Measurements from ENCODE around the gene P4HB. TPM values are rescaled to one million over a fixed set of nuclear protein-coding genes. Genes with fewer than 3 reads are reported as not detected.

P4HB gene
- total and polyA plus RNA-seq, 2 experiments from 2014 or later: 1,651 to 3,203 TPM

- Histone ChIP-seq H3K4me3 (no peak within 1 kb of the TSS), H3K9me2 (ENCODE audit: insufficient read depth) (no peaks in the 10 kb centered on the region), H3K27me3 (replicated peaks; ENCODE audit: insufficient read depth) (peaks cover 78% of the 10 kb centered on the region), H4K20me1 (ENCODE audit: insufficient read depth) (no peaks in the 10 kb centered on the region), H3K9me3 (ENCODE audit: low read depth) (no peaks in the 10 kb centered on the region), H3K79me2 (ENCODE audit: insufficient read depth) (no peaks in the 10 kb centered on the region), H3K27ac (no peak within 1 kb of the TSS), H3K4me2 (ENCODE audit: unreplicated experiment) (no peak within 1 kb of the TSS), H3K4me1 (ENCODE audit: insufficient read depth) (no peaks in the 10 kb centered on the region), H3F3A (ENCODE audit: insufficient read depth) (no peaks in the 10 kb centered on the region), H3K9ac (no peak within 1 kb of the TSS), H3K36me3 (ENCODE audit: low read depth) (no peaks in the 10 kb centered on the region), H2AFZ (no peak within 1 kb of the TSS)
- in situ Hi-C loops (cut with MboI): no loop called here
- 4 to 12% methylated on average over 25 to 74 of the region's 110 CpGs for WGBS, 2 experiments (ENCODE audit: low coverage in 1 of 2, low lambda C conversion rate in 2 of 2, missing lambda C conversion rate in 2 of 2)
- no peak for DNase-seq
- TF ChIP-seq EZH2 (IDR thresholded peaks at IDR 0.05; ENCODE audit: insufficient read depth, poor library complexity, severe bottlenecking) (peak; percentile 12), EZH2phosphoT487 (IDR thresholded peaks at IDR 0.05; ENCODE audit: insufficient read depth, low read depth) (0 out of 2 replicates have a peak, but pooled peaks have one; percentile 13)
Observed at GRCh38 chr17:81803728-81804558, 56.4 kb downstream of the P4HB start, which contains the start of gene GCGR. GCGR (plus strand) TSS chr17:81804150; CDS start chr17:81809019, 4,869 bp downstream.

GRCh38 chr17:81802856-81803643 is 57.3 kb downstream of the P4HB start:
- in situ Hi-C loops (cut with MboI): no loop called here
- Histone ChIP-seq H3K9ac (no peak overlapping the region), H3F3A (ENCODE audit: insufficient read depth) (no peaks in the 10 kb centered on the region), H3K36me3 (ENCODE audit: low read depth) (no peaks in the 10 kb centered on the region), H4K20me1 (ENCODE audit: insufficient read depth) (no peaks in the 10 kb centered on the region), H3K9me2 (ENCODE audit: insufficient read depth) (no peaks in the 10 kb centered on the region), H2AFZ (no peak overlapping the region), H3K4me1 (ENCODE audit: insufficient read depth) (no peaks in the 10 kb centered on the region), H3K9me3 (ENCODE audit: low read depth) (no peaks in the 10 kb centered on the region), H3K4me3 (no peak overlapping the region), H3K27me3 (replicated peaks; ENCODE audit: insufficient read depth) (peaks cover 76% of the 10 kb centered on the region), H3K79me2 (ENCODE audit: insufficient read depth) (no peaks in the 10 kb centered on the region), H3K27ac (no peak overlapping the region), H3K4me2 (ENCODE audit: unreplicated experiment) (no peak overlapping the region)
- DNase-seq: no peak
- TF ChIP-seq EZH2phosphoT487 (IDR thresholded peaks at IDR 0.05; ENCODE audit: insufficient read depth, low read depth): no peak
- TF ChIP-seq EZH2 (IDR thresholded peaks at IDR 0.05; ENCODE audit: insufficient read depth, poor library complexity, severe bottlenecking): peak; percentile 91
- WGBS, 2 experiments (ENCODE audit: low coverage in 1 of 2, low lambda C conversion rate in 2 of 2, missing lambda C conversion rate in 2 of 2): 22 to 23% methylated on average over 12 to 26 of the region's 26 CpGs

- no peak for DNase-seq
- Histone ChIP-seq H3K27ac (no peak overlapping the region), H3K9me2 (ENCODE audit: insufficient read depth) (no peaks in the 10 kb centered on the region), H3K79me2 (ENCODE audit: insufficient read depth) (no peaks in the 10 kb centered on the region), H3K9me3 (ENCODE audit: low read depth) (no peaks in the 10 kb centered on the region), H3K9ac (no peak overlapping the region), H3F3A (ENCODE audit: insufficient read depth) (no peaks in the 10 kb centered on the region), H4K20me1 (ENCODE audit: insufficient read depth) (no peaks in the 10 kb centered on the region), H3K36me3 (ENCODE audit: low read depth) (no peaks in the 10 kb centered on the region), H3K4me3 (no peak overlapping the region), H3K4me2 (ENCODE audit: unreplicated experiment) (no peak overlapping the region), H2AFZ (no peak overlapping the region), H3K27me3 (replicated peaks; ENCODE audit: insufficient read depth) (peaks cover 69% of the 10 kb centered on the region), H3K4me1 (ENCODE audit: insufficient read depth) (no peaks in the 10 kb centered on the region)
- in situ Hi-C loops (cut with MboI): no loop called here
- no peak for TF ChIP-seq EZH2phosphoT487 (IDR thresholded peaks at IDR 0.05; ENCODE audit: insufficient read depth, low read depth)
- no peak for TF ChIP-seq EZH2 (IDR thresholded peaks at IDR 0.05; ENCODE audit: insufficient read depth, poor library complexity, severe bottlenecking)
- WGBS, 2 experiments (ENCODE audit: low coverage in 1 of 2, low lambda C conversion rate in 2 of 2, missing lambda C conversion rate in 2 of 2): 56 to 59% methylated on average over 9 of the region's 9 CpGs
Observed at GRCh38 chr17:81802048-81802758, 58.1 kb downstream of the P4HB start.

GRCh38 chr17:81801327-81801726 is 59.0 kb downstream of the P4HB start:
- Histone ChIP-seq H3K4me3 (no peak overlapping the region), H3F3A (ENCODE audit: insufficient read depth) (no peaks in the 10 kb centered on the region), H3K9me2 (ENCODE audit: insufficient read depth) (no peaks in the 10 kb centered on the region), H3K27ac (no peak overlapping the region), H3K27me3 (replicated peaks; ENCODE audit: insufficient read depth) (peaks cover 63% of the 10 kb centered on the region), H3K9me3 (ENCODE audit: low read depth) (no peaks in the 10 kb centered on the region), H3K4me2 (ENCODE audit: unreplicated experiment) (no peak overlapping the region), H3K4me1 (ENCODE audit: insufficient read depth) (no peaks in the 10 kb centered on the region), H4K20me1 (ENCODE audit: insufficient read depth) (no peaks in the 10 kb centered on the region), H3K79me2 (ENCODE audit: insufficient read depth) (no peaks in the 10 kb centered on the region), H3K9ac (no peak overlapping the region), H2AFZ (no peak overlapping the region), H3K36me3 (ENCODE audit: low read depth) (no peaks in the 10 kb centered on the region)
- in situ Hi-C loops (cut with MboI): no loop called here
- 66 to 71% methylated on average over 9 of the region's 9 CpGs for WGBS, 2 experiments (ENCODE audit: low coverage in 1 of 2, low lambda C conversion rate in 2 of 2, missing lambda C conversion rate in 2 of 2)
- no peak for TF ChIP-seq EZH2phosphoT487 (IDR thresholded peaks at IDR 0.05; ENCODE audit: insufficient read depth, low read depth)
- no peak for TF ChIP-seq EZH2 (IDR thresholded peaks at IDR 0.05; ENCODE audit: insufficient read depth, poor library complexity, severe bottlenecking)
- no peak for DNase-seq

All from GM23248 (cell line).